HEK293 (cell line): Measurements from ENCODE around the gene TSHZ2.

Experiments used
- CTCF ChIA-PET: fragments of 350-600 bp; formaldehyde crosslinking; extraction: SDS; loops from one replicate; lab custom pipeline; 2021; ENCODE audit warnings: antibody characterized with exemption; lab: Yijun Ruan, JAX
- POLR2A ChIA-PET: fragments of 300-600 bp; formaldehyde crosslinking; extraction: SDS; loops from one replicate; lab custom pipeline; 2020; ENCODE audit warnings: antibody characterized with exemption, inconsistent platforms; lab: Yijun Ruan, JAX
- H3K27ac ChIP-seq: fragments of 200-500 bp; sonication (Bioruptor generic); 2 replicates; pipeline ENCODE4 v1.5.1; 2014; ENCODE audit warnings: low read depth, low read length, control low read depth, inconsistent platforms; ENCODE audit errors: extremely low read depth
- H3K36me3 ChIP-seq, 2 experiments: fragments of 200-500 bp in 1 of 2; sonication (Bioruptor generic) in 1 of 2; 1 replicate in 1 of 2; 2 replicates in 1 of 2; pipeline ENCODE4 v1.5.1; 2014 to 2017; ENCODE audit warnings: inconsistent platforms in 2 of 2, low read length in 2 of 2; ENCODE audit not compliant: control insufficient read depth in 2 of 2, insufficient read depth in 1 of 2
- H3K4me1 ChIP-seq: fragments of 200-500 bp; sonication (Bioruptor generic); 2 replicates; pipeline ENCODE4 v1.5.1; 2014; ENCODE audit warnings: mild to moderate bottlenecking, low read length, inconsistent platforms; ENCODE audit not compliant: control insufficient read depth, insufficient read depth
- H3K4me3 ChIP-seq: 2 replicates; pipeline ENCODE4 v1.5.1; 2011; ENCODE audit warnings: low read depth, mild to moderate bottlenecking, control low read depth, low read length, moderate library complexity
- H3K9me3 ChIP-seq: fragments of 200-500 bp; sonication (Bioruptor generic); 2 replicates; pipeline ENCODE4 v1.5.1; 2014; ENCODE audit warnings: low read depth, low read length, inconsistent platforms; ENCODE audit not compliant: control insufficient read depth, insufficient read depth
- FEZF1 ChIP-seq: fragments of 450-650 bp; formaldehyde crosslinking; IDR thresholded peaks from 2 replicates; pipeline ENCODE4 v1.5.1; 2016; ENCODE audit warnings: missing biosample characterization, missing genetic modification characterization
- GLIS2 ChIP-seq: fragments of 450-650 bp; formaldehyde crosslinking; IDR thresholded peaks from 2 replicates; pipeline ENCODE4 v1.5.1; 2016; ENCODE audit warnings: missing biosample characterization, missing genetic modification characterization
- IKZF3 ChIP-seq: fragments of 450-650 bp; IDR thresholded peaks from 2 replicates; pipeline ENCODE4 v1.5.0; 2018; ENCODE audit warnings: missing biosample characterization, mild to moderate bottlenecking, missing genetic modification characterization, moderate library complexity
- KLF7 ChIP-seq: fragments of 450-650 bp; formaldehyde crosslinking; IDR thresholded peaks from 2 replicates; pipeline ENCODE4 v1.5.1; 2016; ENCODE audit warnings: missing biosample characterization, missing genetic modification characterization, borderline replicate concordance
- ZIC2 ChIP-seq: fragments of 450-650 bp; formaldehyde crosslinking; IDR thresholded peaks from 2 replicates; pipeline ENCODE4 v1.5.1; 2016; ENCODE audit warnings: missing biosample characterization, missing genetic modification characterization
- ZNF175 ChIP-seq: fragments of 450-650 bp; formaldehyde crosslinking; IDR thresholded peaks from 2 replicates; pipeline ENCODE4 v1.5.1; 2016; ENCODE audit warnings: missing biosample characterization, missing genetic modification characterization
- ZNF19 ChIP-seq: fragments of 450-650 bp; formaldehyde crosslinking; IDR thresholded peaks from 2 replicates; pipeline ENCODE4; 2016; ENCODE audit warnings: missing biosample characterization, missing genetic modification characterization, low read depth
- ZNF214 ChIP-seq: fragments of 450-650 bp; formaldehyde crosslinking; IDR thresholded peaks from 2 replicates; pipeline ENCODE4 v1.5.1; 2017; ENCODE audit warnings: missing biosample characterization, mild to moderate bottlenecking, missing genetic modification characterization, borderline replicate concordance
- ZNF341 ChIP-seq: fragments of 450-650 bp; formaldehyde crosslinking; IDR thresholded peaks from 2 replicates; pipeline ENCODE4; 2016; ENCODE audit warnings: low read depth, missing biosample characterization, missing genetic modification characterization
- ZNF521 ChIP-seq: fragments of 450-650 bp; formaldehyde crosslinking; IDR thresholded peaks from 2 replicates; pipeline ENCODE4 v1.5.1; 2017; ENCODE audit warnings: missing biosample characterization, mild to moderate bottlenecking, missing genetic modification characterization
- ZNF585B ChIP-seq: fragments of 450-650 bp; formaldehyde crosslinking; IDR thresholded peaks from 2 replicates; pipeline ENCODE4 v1.5.1; 2016; ENCODE audit warnings: missing biosample characterization, missing genetic modification characterization
- ZNF626 ChIP-seq: fragments of 450-650 bp; sonication (Bioruptor Pico); formaldehyde crosslinking; IDR thresholded peaks from 2 replicates; pipeline ENCODE4 v1.5.1; 2018; ENCODE audit warnings: missing biosample characterization, missing genetic modification characterization, inconsistent platforms
- ZNF658 ChIP-seq: fragments of 450-650 bp; formaldehyde crosslinking; IDR thresholded peaks from 2 replicates; pipeline ENCODE4; 2016; ENCODE audit warnings: missing biosample characterization, missing genetic modification characterization
- ZNF670 ChIP-seq: fragments of 450-650 bp; formaldehyde crosslinking; IDR thresholded peaks from 2 replicates; pipeline ENCODE4 v1.5.1; 2016; ENCODE audit warnings: missing biosample characterization, missing genetic modification characterization, low read depth
- ZNF677 ChIP-seq: fragments of 450-650 bp; IDR thresholded peaks from 2 replicates; pipeline ENCODE4 v1.5.0; 2018; ENCODE audit warnings: missing biosample characterization, mild to moderate bottlenecking, missing genetic modification characterization, moderate library complexity
- ZNF777 ChIP-seq: fragments of 450-650 bp; formaldehyde crosslinking; IDR thresholded peaks from 2 replicates; pipeline ENCODE4 v1.5.1; 2017; ENCODE audit warnings: missing biosample characterization, missing genetic modification characterization, borderline replicate concordance
- ZNF785 ChIP-seq: fragments of 450-650 bp; formaldehyde crosslinking; IDR thresholded peaks from 2 replicates; pipeline ENCODE4 v1.5.1; 2016; ENCODE audit warnings: missing biosample characterization, missing genetic modification characterization
- TF ChIP-seq, protein P1 (sequence below): fragments of 450-650 bp; formaldehyde crosslinking; IDR thresholded peaks from 2 replicates; pipeline ENCODE4 v1.5.1; 2016; ENCODE audit warnings: missing biosample characterization, missing genetic modification characterization
- TF ChIP-seq, protein P2 (sequence below): fragments of 450-650 bp; formaldehyde crosslinking; IDR thresholded peaks from 2 replicates; pipeline ENCODE4 v1.5.1; 2016; ENCODE audit warnings: missing biosample characterization, missing genetic modification characterization
- TF ChIP-seq, protein P3 (sequence below): fragments of 450-650 bp; formaldehyde crosslinking; optimal IDR thresholded peaks from 2 replicates; pipeline ENCODE3; 2016; ENCODE audit warnings: missing biosample characterization, mild to moderate bottlenecking, missing genetic modification characterization
- TF ChIP-seq, protein P4 (sequence below): fragments of 450-650 bp; formaldehyde crosslinking; IDR thresholded peaks from 2 replicates; pipeline ENCODE4 v1.5.1; 2016; ENCODE audit warnings: missing biosample characterization, missing genetic modification characterization, borderline replicate concordance
- TF ChIP-seq, protein P5 (sequence below): fragments of 450-650 bp; formaldehyde crosslinking; IDR thresholded peaks from 2 replicates; pipeline ENCODE4 v1.5.0; 2017; ENCODE audit warnings: missing biosample characterization, missing genetic modification characterization, borderline replicate concordance

TSHZ2 gene

DNA sequence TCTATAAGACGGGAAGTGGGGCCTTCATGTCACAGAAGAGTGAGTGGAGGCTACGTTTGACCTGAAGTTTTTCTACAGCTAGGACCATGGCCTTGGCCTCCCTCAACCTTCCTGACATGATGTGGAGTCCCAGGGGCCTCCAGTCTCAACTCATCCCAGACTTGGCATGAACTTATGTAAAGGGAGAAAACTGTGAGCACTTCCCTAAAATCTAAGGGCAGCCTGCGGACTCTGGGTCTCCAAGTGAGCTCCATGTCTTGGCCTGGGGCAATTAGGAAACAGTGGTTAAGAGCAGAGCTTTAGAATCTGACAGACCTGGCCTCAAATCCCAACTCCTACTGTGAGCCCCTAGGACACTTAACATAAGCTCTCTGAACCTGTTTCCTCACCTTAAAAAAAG, 439.0 kb downstream of the TSHZ2 start (continued):
- TF ChIP-seq KLF7 (tag by site-specific recombination) = no peak
- no peak for TF ChIP-seq ZNF19 (tag by site-specific recombination)
- TF ChIP-seq ZNF677 = no peak
- no peak for TF ChIP-seq ZNF658 (tag by site-specific recombination)
- no peak for TF ChIP-seq ZNF175

DNA sequence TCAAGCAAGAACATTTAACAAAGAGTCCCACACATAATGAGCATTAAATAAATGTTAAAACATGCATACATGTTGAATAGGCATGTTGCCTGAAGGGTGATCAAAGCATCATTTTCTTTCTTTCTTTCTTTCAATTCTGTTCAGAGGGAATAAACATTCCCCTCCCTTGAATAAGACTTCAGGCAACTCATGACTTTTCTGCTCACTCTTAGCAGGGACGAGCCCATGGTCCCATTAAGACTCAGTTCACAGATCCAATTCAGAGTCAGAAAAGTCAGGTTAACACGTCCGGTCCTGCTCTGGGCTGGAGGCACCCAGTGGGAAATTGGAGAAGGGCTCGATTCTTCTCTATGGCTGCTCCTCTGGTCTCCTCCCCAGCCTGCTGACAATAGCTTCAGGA, 439.7 kb downstream of the TSHZ2 start:
- H3K9me3 ChIP-seq = no peaks in the 10 kb centered on the region
- no peak overlapping the region for H3K27ac ChIP-seq
- H3K4me1 ChIP-seq = no peaks in the 10 kb centered on the region
- TF ChIP-seq ZIC2 (tag by site-specific recombination) = no peak
- TF ChIP-seq, protein P1, sequence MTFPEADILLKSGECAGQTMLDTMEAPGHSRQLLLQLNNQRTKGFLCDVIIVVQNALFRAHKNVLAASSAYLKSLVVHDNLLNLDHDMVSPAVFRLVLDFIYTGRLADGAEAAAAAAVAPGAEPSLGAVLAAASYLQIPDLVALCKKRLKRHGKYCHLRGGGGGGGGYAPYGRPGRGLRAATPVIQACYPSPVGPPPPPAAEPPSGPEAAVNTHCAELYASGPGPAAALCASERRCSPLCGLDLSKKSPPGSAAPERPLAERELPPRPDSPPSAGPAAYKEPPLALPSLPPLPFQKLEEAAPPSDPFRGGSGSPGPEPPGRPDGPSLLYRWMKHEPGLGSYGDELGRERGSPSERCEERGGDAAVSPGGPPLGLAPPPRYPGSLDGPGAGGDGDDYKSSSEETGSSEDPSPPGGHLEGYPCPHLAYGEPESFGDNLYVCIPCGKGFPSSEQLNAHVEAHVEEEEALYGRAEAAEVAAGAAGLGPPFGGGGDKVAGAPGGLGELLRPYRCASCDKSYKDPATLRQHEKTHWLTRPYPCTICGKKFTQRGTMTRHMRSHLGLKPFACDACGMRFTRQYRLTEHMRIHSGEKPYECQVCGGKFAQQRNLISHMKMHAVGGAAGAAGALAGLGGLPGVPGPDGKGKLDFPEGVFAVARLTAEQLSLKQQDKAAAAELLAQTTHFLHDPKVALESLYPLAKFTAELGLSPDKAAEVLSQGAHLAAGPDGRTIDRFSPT = no peak
- no peak for TF ChIP-seq ZNF521 (tag by site-specific recombination)
- TF ChIP-seq ZNF341 (tag by site-specific recombination) = no peak
- TF ChIP-seq IKZF3 (tag by site-specific recombination) = no peak
- TF ChIP-seq ZNF777 (tag by site-specific recombination) = no peak
- TF ChIP-seq, protein P2, sequence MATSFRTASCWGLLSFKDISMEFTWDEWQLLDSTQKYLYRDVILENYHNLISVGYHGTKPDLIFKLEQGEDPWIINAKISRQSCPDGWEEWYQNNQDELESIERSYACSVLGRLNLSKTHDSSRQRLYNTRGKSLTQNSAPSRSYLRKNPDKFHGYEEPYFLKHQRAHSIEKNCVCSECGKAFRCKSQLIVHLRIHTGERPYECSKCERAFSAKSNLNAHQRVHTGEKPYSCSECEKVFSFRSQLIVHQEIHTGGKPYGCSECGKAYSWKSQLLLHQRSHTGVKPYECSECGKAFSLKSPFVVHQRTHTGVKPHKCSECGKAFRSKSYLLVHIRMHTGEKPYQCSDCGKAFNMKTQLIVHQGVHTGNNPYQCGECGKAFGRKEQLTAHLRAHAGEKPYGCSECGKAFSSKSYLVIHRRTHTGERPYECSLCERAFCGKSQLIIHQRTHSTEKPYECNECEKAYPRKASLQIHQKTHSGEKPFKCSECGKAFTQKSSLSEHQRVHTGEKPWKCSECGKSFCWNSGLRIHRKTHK (tag by site-specific recombination) = no peak
- TF ChIP-seq, protein P3, sequence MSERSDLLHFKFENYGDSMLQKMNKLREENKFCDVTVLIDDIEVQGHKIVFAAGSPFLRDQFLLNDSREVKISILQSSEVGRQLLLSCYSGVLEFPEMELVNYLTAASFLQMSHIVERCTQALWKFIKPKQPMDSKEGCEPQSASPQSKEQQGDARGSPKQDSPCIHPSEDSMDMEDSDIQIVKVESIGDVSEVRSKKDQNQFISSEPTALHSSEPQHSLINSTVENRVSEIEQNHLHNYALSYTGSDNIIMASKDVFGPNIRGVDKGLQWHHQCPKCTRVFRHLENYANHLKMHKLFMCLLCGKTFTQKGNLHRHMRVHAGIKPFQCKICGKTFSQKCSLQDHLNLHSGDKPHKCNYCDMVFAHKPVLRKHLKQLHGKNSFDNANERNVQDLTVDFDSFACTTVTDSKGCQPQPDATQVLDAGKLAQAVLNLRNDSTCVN (tag by site-specific recombination) = no peak
- no peak for TF ChIP-seq ZNF626
- TF ChIP-seq, protein P4, sequence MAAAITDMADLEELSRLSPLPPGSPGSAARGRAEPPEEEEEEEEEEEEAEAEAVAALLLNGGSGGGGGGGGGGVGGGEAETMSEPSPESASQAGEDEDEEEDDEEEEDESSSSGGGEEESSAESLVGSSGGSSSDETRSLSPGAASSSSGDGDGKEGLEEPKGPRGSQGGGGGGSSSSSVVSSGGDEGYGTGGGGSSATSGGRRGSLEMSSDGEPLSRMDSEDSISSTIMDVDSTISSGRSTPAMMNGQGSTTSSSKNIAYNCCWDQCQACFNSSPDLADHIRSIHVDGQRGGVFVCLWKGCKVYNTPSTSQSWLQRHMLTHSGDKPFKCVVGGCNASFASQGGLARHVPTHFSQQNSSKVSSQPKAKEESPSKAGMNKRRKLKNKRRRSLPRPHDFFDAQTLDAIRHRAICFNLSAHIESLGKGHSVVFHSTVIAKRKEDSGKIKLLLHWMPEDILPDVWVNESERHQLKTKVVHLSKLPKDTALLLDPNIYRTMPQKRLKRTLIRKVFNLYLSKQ (tag by site-specific recombination) = no peak
- TF ChIP-seq FEZF1 = no peak
- TF ChIP-seq, protein P5, sequence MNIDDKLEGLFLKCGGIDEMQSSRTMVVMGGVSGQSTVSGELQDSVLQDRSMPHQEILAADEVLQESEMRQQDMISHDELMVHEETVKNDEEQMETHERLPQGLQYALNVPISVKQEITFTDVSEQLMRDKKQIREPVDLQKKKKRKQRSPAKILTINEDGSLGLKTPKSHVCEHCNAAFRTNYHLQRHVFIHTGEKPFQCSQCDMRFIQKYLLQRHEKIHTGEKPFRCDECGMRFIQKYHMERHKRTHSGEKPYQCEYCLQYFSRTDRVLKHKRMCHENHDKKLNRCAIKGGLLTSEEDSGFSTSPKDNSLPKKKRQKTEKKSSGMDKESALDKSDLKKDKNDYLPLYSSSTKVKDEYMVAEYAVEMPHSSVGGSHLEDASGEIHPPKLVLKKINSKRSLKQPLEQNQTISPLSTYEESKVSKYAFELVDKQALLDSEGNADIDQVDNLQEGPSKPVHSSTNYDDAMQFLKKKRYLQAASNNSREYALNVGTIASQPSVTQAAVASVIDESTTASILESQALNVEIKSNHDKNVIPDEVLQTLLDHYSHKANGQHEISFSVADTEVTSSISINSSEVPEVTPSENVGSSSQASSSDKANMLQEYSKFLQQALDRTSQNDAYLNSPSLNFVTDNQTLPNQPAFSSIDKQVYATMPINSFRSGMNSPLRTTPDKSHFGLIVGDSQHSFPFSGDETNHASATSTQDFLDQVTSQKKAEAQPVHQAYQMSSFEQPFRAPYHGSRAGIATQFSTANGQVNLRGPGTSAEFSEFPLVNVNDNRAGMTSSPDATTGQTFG (tag by site-specific recombination) = no peak
- TF ChIP-seq ZNF670 (tag by site-specific recombination) = no peak
- no peak for TF ChIP-seq ZNF585B (tag by site-specific recombination)
- TF ChIP-seq ZNF214 (tag by site-specific recombination) = no peak
- no peak for TF ChIP-seq GLIS2 (tag by site-specific recombination)
- no peak for TF ChIP-seq ZNF785 (tag by site-specific recombination)
- no peak for TF ChIP-seq KLF7 (tag by site-specific recombination)
- H3K4me3 ChIP-seq = no peak overlapping the region
- ChIA-PET CTCF (no interaction called here), POLR2A (no interaction called here)
- H3K36me3 ChIP-seq = no peaks in the 10 kb centered on the region
